Measurements from ENCODE around the gene PRSS56. TPM values are rescaled to one million over a fixed set of nuclear protein-coding genes. Genes with fewer than 3 reads are reported as not detected.

PRSS56 gene
- total and polyA plus RNA-seq, 2 of the 13 experiments (the other 11 are each of a cell fraction or from before 2014, with no cell fraction given) = not detected

DNA sequence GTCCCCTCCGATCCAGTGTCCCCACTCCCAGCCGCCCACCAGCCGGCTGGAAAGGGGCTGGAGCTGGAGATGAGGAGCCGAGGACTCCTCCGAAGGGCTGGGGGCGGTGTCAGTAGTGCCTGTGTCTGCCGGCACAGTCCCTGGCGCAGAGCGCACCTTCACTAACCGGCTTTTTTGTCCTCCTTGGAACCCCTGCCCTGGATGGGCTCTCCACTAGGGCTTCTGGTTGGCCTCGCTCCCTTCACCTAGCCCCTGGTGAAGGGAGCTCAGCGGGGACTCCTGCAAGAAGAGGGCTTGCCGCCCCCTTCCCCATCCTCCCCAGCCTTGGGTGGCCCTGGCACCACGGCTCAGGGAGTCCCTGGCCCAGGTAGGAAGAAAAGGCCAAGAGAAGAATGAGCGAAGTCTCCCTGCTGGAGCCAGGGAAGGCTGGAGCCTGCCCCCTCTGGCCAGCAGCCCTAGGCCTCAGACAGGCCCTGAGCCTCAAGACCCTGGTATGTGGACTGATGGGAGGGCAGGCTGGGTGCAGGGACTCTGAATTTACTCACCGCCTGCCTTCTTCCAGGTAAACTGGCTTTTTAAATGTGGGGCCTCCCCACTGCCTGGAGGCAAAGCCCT, 32.0 kb upstream of the PRSS56 start:
- no peak for TF ChIP-seq ZKSCAN1 (IDR thresholded peaks at IDR 0.05; ENCODE audit: low read length)
- TF ChIP-seq EZH2 (conservative IDR thresholded peaks at IDR 0.05; ENCODE audit: low read depth, low read length) = 0 out of 2 replicates have a peak, but pooled peaks have one; percentile 60
- TF ChIP-seq STAT6 (CRISPR knock-in tag; IDR thresholded peaks at IDR 0.05; ENCODE audit: borderline replicate concordance) = no peak
- TF ChIP-seq, protein P1, sequence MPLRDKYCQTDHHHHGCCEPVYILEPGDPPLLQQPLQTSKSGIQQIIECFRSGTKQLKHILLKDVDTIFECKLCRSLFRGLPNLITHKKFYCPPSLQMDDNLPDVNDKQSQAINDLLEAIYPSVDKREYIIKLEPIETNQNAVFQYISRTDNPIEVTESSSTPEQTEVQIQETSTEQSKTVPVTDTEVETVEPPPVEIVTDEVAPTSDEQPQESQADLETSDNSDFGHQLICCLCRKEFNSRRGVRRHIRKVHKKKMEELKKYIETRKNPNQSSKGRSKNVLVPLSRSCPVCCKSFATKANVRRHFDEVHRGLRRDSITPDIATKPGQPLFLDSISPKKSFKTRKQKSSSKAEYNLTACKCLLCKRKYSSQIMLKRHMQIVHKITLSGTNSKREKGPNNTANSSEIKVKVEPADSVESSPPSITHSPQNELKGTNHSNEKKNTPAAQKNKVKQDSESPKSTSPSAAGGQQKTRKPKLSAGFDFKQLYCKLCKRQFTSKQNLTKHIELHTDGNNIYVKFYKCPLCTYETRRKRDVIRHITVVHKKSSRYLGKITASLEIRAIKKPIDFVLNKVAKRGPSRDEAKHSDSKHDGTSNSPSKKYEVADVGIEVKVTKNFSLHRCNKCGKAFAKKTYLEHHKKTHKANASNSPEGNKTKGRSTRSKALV (CRISPR knock-in tag; IDR thresholded peaks at IDR 0.05) = 0 out of 2 replicates have a peak, but pooled peaks have one; percentile 44
- ATAC-seq (peak; percentile 57), DNase-seq (ENCODE audit: low spot score) (no peak), FAIRE-seq (no peak)
- ChIA-PET POLR2A (no interaction called here), CTCF (ENCODE audit: low intra/inter-chr PET ratio, low total read pairs) (no interaction called here)
- no peak overlapping the region for H3K9ac ChIP-seq (ENCODE audit: insufficient read depth, low read depth, low read length)
- H3K4me3 ChIP-seq (replicated peaks in 1 of 3; ENCODE audit: insufficient read depth in 1 of 3, low read depth in 2 of 3, low read length in 3 of 3) = no peak overlapping the region
- intact Hi-C loops (cut with micrococcal nuclease; ENCODE audit: unreplicated experiment) (no loop called here), in situ Hi-C loops (cut with HindIII; ENCODE audit: extremely low pct_ligation_motif_present, low pct_unique_long_range_greater_than_20kb) (no loop called here)
- no peak overlapping the region for H3K27ac ChIP-seq (ENCODE audit: extremely low read length, insufficient read depth, low read length)
- H3K36me3 ChIP-seq (replicated peaks in 1 of 2; ENCODE audit: control insufficient read depth in 1 of 2, insufficient read depth in 2 of 2, low read length in 2 of 2) = no peaks in the 10 kb centered on the region
- H3K4me2 ChIP-seq (ENCODE audit: low read depth, low read length) = no peak overlapping the region
- no peak overlapping the region for H2AFZ ChIP-seq (ENCODE audit: low read length)
- no peaks in the 10 kb centered on the region for H3K79me2 ChIP-seq (ENCODE audit: insufficient read depth, low read length)
- 65% methylated on average over 9 of the region's 16 CpGs for WGBS (ENCODE audit: low lambda C conversion rate)
- no peaks in the 10 kb centered on the region; the same call in 1 of the 2 replicates for H4K20me1 ChIP-seq (ENCODE audit: insufficient read depth, low read length)
- H3K4me1 ChIP-seq (ENCODE audit: insufficient read depth, low read length) = no peaks in the 10 kb centered on the region
- no TSS peak for BruUV-seq (replicated peaks)
- H3K27me3 ChIP-seq (ENCODE audit: control insufficient read depth in 1 of 2, insufficient read depth in 2 of 2, low read length in 2 of 2) = peaks cover 21 to 90% of the 10 kb centered on the region in 2 experiments; a peak in 4 of 5 replicates
- H3K9me3 ChIP-seq (ENCODE audit: low read length) = no peaks in the 10 kb centered on the region

All from HepG2 (cell line).